HG03571 (cell line): ENCODE data around the gene ATP6V1E1.
"Not testable (repeated sequence)": the region's sequence is repeated elsewhere in the genome, so short reads cannot be mapped to it uniquely, and the experiment has no call there.

ENCODE experiments used
- ATAC-seq: cut with Tn5 transposase; IDR thresholded peaks from one replicate; pipeline ENCODE4 v1.9.1; 2021; ENCODE audit not compliant: unreplicated experiment

Gene ATP6V1E1

GRCh38 chr22:17583151-17583550, 45.4 kb downstream of the ATP6V1E1 start:
- no peak for ATAC-seq

GRCh38 chr22:17581631-17582030, 46.9 kb downstream of the ATP6V1E1 start:
- no peak for ATAC-seq

DNA sequence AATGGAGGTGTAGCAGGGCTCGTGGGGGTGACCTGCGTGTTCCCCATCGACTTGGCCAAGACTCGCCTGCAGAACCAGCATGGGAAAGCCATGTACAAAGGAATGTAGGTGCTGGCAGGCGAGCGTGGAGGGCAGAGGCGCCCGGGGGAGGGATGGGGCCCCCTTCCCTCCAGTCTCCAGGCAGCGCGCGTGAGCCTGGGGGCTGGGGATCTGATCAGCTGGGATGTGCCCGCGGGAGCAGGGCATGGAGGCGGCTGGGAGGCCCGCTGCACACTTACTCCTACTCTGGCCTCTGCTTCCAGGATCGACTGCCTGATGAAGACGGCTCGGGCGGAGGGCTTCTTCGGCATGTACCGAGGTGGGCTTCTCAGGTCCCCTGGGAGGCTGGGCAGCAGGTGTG, 47.5 kb downstream of the ATP6V1E1 start:
- ATAC-seq, result no peak

DNA sequence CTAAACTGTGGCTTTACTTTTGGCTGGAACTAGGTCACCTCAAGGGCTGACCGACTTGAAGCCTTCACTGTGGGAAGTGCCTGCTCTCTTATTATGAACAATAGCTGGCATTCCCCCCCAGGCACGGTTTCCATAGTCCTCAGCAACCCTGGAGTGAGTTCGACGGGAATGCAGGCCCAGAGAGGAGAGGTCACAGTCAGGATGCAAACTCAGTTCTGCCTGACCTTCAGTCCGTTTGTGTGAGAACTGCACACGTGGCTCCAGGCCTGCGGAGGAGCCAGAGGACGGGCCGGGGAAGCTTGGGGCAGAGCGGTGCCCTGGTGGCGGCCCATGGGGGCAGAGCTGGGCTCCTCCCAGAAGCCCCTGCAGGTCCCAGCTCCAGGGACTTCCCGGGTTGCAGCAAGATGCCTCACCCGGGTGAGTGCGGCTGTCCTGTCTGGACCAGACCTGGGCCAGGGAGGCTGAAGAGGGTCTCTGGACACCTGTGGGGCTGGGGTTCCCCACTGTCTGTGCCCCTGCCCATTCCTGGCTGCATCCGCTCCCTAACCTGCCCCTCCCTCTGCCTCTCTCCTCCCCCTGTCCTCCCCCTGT, 48.0 kb downstream of the ATP6V1E1 start:
- ATAC-seq, result no peak

- no peak for ATAC-seq
These were observed 49.0 kb downstream of the ATP6V1E1 start for GRCh38 chr22:17579535-17579981.

DNA sequence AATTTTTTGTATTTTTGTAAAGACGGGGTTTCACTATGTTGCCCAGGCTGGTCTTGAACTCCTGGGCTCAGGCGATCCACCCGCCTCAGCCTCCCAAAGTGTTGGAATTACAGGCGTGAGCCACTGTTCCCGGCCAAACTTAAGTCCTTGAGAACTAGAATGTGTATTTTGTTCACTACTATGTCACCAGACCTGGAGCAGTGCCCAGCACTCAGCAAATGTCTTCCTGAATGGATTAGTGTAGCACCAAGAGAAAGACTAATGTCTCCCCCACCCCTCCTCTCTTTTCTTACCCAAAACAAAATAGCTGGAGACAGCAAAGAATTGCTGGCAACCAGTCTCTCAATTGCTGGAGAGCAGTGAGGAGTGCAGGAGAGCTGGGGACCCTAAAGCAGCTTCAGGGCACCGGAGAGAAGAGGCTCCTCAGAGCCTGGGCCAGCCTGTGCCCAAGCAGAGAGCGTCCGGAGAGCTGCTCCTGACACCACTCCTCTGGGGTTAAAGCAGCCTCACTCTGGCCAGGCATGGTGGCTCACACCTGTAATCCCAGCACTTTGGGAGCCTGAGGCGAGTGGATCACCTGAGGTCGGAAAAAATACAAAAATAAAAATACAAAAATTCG, 50.3 kb downstream of the ATP6V1E1 start:
- no peak for ATAC-seq

DNA sequence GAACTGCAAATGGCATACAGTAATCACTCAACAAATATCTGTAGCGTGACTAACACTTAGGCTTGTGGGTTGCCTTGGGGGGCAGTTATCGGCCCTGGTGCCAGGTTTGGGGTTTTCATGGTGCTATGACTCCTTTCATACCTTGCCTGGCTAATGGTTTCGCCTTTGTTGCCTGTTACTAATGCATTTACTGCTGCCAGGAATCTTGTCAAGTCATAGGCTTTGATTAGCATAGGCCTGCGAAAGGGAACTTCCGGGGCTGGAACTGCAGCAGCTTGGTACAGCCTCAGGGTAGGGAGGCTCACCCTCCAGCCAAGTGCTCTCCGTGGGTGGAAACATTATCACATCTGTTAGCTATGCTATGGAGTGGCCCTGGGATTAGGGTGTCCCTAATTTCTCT, 52.1 kb downstream of the ATP6V1E1 start:
- ATAC-seq, result no peak

DNA sequence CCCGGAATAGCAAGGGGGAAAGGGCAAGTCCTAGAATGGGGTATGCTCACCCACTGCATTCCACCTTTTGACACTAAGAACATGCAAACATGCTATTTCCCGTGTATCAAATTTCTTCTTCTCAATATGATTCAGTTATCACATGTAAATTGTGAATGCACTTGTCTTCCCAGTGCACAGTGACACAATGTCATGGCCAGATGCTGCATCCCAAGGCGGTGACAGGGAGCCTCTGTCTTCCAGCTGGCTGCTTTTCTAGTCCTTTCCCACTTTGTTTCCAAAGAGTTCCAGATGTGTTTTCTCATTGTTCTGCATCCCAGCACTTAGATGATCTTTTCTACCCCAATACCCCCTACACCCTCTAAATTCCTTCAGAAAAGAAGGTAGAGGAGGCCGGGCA, 52.9 kb downstream of the ATP6V1E1 start:
- ATAC-seq, result no peak

- no peak for ATAC-seq
These were observed 53.4 kb downstream of the ATP6V1E1 start for GRCh38 chr22:17575151-17575550.

DNA sequence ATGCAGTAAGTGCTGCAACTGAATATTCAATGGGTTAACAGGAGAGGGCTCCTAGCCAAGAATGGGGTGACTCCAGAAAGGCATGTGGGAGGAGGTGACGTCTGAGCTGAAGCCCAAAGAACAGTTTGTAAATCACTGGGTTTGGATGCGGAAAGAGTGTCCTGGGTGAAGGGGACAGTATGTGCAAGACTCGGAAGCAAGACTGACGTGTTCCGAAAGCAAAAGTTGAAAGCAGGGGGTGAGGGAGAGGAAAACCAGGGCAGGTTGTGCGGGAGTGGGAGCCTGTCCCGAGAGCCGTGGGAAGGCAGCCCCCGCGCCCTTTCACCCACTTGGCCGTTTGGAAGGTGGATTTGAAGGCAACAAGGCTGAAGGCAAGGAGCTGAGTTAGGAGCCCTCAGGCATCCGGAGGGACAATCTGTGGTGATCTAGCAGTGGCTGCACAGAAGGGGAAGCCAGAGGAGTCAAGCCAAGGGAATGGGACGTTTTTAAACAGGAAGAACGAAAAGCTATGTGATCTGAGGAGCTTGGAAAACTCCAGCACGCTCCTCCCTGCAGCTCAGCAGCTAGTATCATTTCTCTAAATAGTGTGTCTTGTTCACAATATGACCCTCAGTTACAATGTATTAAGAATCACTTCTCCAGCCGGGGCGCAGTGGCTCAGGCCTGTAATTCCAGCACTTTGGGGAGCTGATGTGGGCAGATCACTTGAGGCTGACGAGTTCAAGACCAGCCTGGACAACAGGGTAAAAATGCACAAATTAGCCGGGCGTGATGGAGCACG, 57.5 kb downstream of the ATP6V1E1 start:
- no peak for ATAC-seq

- ATAC-seq, result no peak
These were observed 58.5 kb downstream of the ATP6V1E1 start for GRCh38 chr22:17569971-17570511.

GRCh38 chr22:17566776-17567175, 61.8 kb downstream of the ATP6V1E1 start:
- no peak for ATAC-seq

- not testable (repeated sequence) for ATAC-seq
These were observed 62.4 kb downstream of the ATP6V1E1 start for GRCh38 chr22:17566016-17566687.

GRCh38 chr22:17563936-17564391, 64.6 kb downstream of the ATP6V1E1 start:
- ATAC-seq, result no peak

- ATAC-seq, result no peak
These were observed 65.4 kb downstream of the ATP6V1E1 start, which contains the start of gene SLC25A18 for GRCh38 chr22:17562906-17563870. SLC25A18 (plus strand) TSS chr22:17563498; CDS start chr22:17579945, 16,447 bp downstream.

DNA sequence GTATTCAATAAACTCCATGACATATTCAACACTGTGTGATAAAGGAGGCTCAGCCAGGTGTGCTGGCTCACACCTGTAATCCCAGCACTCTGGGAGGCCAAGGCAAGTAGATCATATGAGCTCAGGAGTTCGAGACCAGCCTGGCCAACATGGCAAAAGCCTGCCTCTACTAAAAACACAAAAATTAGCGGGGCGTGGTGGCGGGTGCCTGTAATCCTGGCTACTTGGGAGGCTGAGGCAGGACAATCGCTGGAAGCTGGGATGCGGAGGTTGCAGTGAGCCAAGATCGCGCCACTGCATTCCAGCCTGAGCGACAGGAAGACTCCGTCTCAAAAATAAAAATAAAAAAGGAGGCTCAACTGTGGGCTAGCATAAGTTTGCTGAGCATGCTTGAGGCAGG, 69.4 kb downstream of the ATP6V1E1 start:
- ATAC-seq, result no peak

- ATAC-seq, result no peak
These were observed 73.7 kb downstream of the ATP6V1E1 start for GRCh38 chr22:17554814-17555213.

DNA sequence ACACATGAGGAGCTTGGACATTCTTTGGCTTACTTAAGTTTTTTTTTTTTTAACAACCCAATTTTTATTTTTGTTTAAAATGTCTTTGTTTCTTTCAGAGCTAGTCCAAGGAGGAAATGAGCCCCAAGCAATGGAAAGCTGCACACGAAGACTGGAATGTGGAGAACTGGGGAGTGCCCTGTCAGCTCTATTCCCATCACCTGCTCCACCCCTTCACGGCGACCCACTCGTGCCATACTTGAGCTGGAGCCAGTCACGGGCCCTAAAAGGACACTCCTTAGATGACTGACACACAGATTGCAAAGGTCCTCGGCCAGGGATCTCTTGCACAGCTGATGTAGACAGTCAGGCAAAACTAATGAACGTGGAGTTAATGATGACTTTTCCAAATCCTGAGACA, 75.8 kb downstream of the ATP6V1E1 start:
- no peak for ATAC-seq

GRCh38 chr22:17549655-17550054, 78.9 kb downstream of the ATP6V1E1 start:
- ATAC-seq, result no peak

- ATAC-seq, result no peak
These were observed 79.4 kb downstream of the ATP6V1E1 start for GRCh38 chr22:17549183-17549582.
